ENCODE measurements around the gene ANAPC13.

DNA sequence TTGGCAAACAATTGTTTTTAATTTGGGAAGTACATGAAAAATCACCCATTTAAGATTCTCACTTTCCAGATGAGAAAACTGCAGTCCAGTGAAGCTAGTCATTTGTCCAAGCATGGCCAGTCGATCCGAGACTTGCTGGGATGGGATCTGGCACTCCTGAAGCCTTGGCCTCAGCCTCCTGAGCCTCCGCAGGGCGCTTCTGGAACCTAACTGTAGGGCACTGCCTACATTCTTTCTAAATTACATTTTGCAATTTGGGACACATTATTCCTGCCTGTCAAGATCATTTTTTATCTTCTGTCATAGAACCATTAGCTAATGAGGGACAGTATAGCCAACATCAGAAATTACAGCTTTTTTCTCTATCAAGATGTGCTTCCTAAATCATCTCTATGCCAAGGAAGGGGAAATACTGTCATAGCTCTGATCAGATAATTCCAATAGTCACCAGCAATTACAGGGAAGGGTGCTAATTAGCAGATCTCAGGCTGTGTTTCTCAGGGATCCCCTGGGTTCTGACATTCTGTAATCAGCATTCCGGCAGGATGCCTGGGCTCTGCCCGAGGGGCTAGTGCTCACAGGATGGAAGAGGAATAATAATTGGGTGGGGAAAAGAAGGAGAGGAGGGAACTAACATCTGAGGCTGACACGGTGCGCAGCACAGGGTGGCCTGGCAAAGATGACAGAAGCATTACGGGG, 28.3 kb downstream of the ANAPC13 start:
- TF ChIP-seq, protein P1, sequence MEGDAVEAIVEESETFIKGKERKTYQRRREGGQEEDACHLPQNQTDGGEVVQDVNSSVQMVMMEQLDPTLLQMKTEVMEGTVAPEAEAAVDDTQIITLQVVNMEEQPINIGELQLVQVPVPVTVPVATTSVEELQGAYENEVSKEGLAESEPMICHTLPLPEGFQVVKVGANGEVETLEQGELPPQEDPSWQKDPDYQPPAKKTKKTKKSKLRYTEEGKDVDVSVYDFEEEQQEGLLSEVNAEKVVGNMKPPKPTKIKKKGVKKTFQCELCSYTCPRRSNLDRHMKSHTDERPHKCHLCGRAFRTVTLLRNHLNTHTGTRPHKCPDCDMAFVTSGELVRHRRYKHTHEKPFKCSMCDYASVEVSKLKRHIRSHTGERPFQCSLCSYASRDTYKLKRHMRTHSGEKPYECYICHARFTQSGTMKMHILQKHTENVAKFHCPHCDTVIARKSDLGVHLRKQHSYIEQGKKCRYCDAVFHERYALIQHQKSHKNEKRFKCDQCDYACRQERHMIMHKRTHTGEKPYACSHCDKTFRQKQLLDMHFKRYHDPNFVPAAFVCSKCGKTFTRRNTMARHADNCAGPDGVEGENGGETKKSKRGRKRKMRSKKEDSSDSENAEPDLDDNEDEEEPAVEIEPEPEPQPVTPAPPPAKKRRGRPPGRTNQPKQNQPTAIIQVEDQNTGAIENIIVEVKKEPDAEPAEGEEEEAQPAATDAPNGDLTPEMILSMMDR (conservative IDR thresholded peaks at IDR 0.05; ENCODE audit: low read depth, low read length): no peak
- no peak for TF ChIP-seq EZH2 (IDR thresholded peaks at IDR 0.05; ENCODE audit: borderline replicate concordance, low read depth, low read length, poor library complexity, severe bottlenecking)

Data from A673 (cell line).